K562 (cell line): ENCODE results near the gene LAPTM5. TPM values are rescaled to one million over a fixed set of nuclear protein-coding genes. Genes with fewer than 3 reads are reported as not detected.

Experiments
- GATAD2B ChIP-seq: fragments of 450-650 bp; IDR thresholded peaks from 2 replicates; pipeline ENCODE4 v1.6.1; 2017; ENCODE audit warnings: mild to moderate bottlenecking, borderline replicate concordance
- GTF2E2 ChIP-seq: fragments of 200-800 bp; sonication (Bioruptor generic); IDR thresholded peaks from 2 replicates; pipeline ENCODE4 v1.6.1; 2016; ENCODE audit warnings: missing genetic modification characterization, missing compliant biosample characterization
- HDAC2 ChIP-seq: fragments of 450-650 bp; IDR thresholded peaks from 2 replicates; pipeline ENCODE4 v1.6.1; 2016; ENCODE audit warnings: mild to moderate bottlenecking
- KAT2B ChIP-seq: IDR thresholded peaks from one replicate; pipeline ENCODE4 v1.6.1; 2012; ENCODE audit warnings: low read depth, mild to moderate bottlenecking, control low read depth, inconsistent platforms, low read length, moderate library complexity
- NR3C1 ChIP-seq: sonication (generic); formaldehyde crosslinking; IDR thresholded peaks from 2 replicates; pipeline ENCODE4 v1.8.1; 2022; ENCODE audit warnings: missing genetic modification reagents
- PTRF ChIP-seq: fragments of 450-650 bp; IDR thresholded peaks from 2 replicates; pipeline ENCODE4 v1.6.1; 2016; ENCODE audit warnings: mild to moderate bottlenecking, missing genetic modification characterization, missing compliant biosample characterization
- REST ChIP-seq, 2 experiments: fragments of 450-650 bp; formaldehyde crosslinking in 1 of 2; IDR thresholded peaks; 2 replicates each; pipeline versions ENCODE4 v1.4.0 to v1.6.1; 2014 to 2020; ENCODE audit warnings: mild to moderate bottlenecking in 2 of 2, borderline replicate concordance in 1 of 2, low read depth in 1 of 2
- SMARCA5 ChIP-seq: fragments of 450-650 bp; IDR thresholded peaks from 2 replicates; pipeline ENCODE4 v1.6.1; 2016
- SRSF7 ChIP-seq: fragments of 200-400 bp; formaldehyde crosslinking; optimal IDR thresholded peaks from 2 replicates; pipeline ENCODE3; 2017; ENCODE audit warnings: mild to moderate bottlenecking, low read depth, low read length
- ZNF589 ChIP-seq: fragments of 200-800 bp; sonication (Bioruptor generic); IDR thresholded peaks from 2 replicates; pipeline ENCODE4 v1.6.1; 2016; ENCODE audit warnings: low read depth, missing genetic modification characterization, missing compliant biosample characterization
- ZNF592 ChIP-seq: fragments of 450-650 bp; IDR thresholded peaks from 2 replicates; pipeline ENCODE4 v1.6.1; 2017; ENCODE audit warnings: antibody characterized with exemption, mild to moderate bottlenecking
- ZNF696 ChIP-seq: fragments of 250-450 bp; sonication (Bioruptor Pico); conservative IDR thresholded peaks from 2 replicates; pipeline ENCODE4 v1.4.0; 2020; ENCODE audit warnings: mild to moderate bottlenecking, moderate library complexity
- polyA plus RNA-seq, 8 experiments: library from polyadenylated mRNA; depleted of rRNA in 4 of 8; stranded (reverse) in 5 of 8; unstranded in 3 of 8; fragments of >200 nt; fragmentation: Nextera tagmentation in 2 of 8; fragmentation: Illumina TruSeq in 1 of 8; extraction: Ambion mirVana in 2 of 8; extraction: Trizol in 1 of 8; gene quantifications; 2 replicates each; pipeline versions ENCODE4 v1.2.1 to v1.2.3, GENCODE V29; 2011 to 2014; ENCODE audit warnings: inconsistent platforms in 1 of 8, missing spikeins in 1 of 8
- total RNA-seq, 7 experiments: library from RNA; depleted of rRNA in 6 of 7; stranded (reverse); fragments of >200 nt in 6 of 7; fragmentation: Illumina TruSeq in 2 of 7; extraction: Trizol in 2 of 7; gene quantifications; 2 replicates each; pipeline versions ENCODE4 v1.2.1 to v1.2.3, GENCODE V29; 2011 to 2021; ENCODE audit warnings: low replicate concordance in 1 of 7
- TF ChIP-seq, protein P1 (sequence below), 2 experiments: fragments of 200-800 bp in 1 of 2; sonication (Bioruptor generic) in 1 of 2; sonication (generic) in 1 of 2; formaldehyde crosslinking in 1 of 2; IDR thresholded peaks in 1 of 2; conservative IDR thresholded peaks in 1 of 2; 2 replicates each; pipeline versions ENCODE4 v1.5.0 to v1.6.1; 2016 to 2020; ENCODE audit warnings: missing compliant biosample characterization in 1 of 2, missing genetic modification characterization in 1 of 2, missing genetic modification reagents in 1 of 2

The LAPTM5 gene
- total and polyA plus RNA-seq, 9 of the 15 experiments (the other 6 are each of a cell fraction or from before 2014, with no cell fraction given): 2.4 to 47.3 (median 20.3) TPM

GRCh38 chr1:30761381-30762151 lies 4.0 kb upstream of the LAPTM5 start (continued):
- peak; percentile 94 for TF ChIP-seq ZNF592
- peak; percentile 77; the same call in 1 of the 2 replicates for TF ChIP-seq GTF2E2 (tag)
- TF ChIP-seq SMARCA5: peak; percentile 24; the same call in 1 of the 2 replicates
- TF ChIP-seq KAT2B: no peak
- no peak for TF ChIP-seq NR3C1 (CRISPR knock-in tag)
- TF ChIP-seq, protein P1, sequence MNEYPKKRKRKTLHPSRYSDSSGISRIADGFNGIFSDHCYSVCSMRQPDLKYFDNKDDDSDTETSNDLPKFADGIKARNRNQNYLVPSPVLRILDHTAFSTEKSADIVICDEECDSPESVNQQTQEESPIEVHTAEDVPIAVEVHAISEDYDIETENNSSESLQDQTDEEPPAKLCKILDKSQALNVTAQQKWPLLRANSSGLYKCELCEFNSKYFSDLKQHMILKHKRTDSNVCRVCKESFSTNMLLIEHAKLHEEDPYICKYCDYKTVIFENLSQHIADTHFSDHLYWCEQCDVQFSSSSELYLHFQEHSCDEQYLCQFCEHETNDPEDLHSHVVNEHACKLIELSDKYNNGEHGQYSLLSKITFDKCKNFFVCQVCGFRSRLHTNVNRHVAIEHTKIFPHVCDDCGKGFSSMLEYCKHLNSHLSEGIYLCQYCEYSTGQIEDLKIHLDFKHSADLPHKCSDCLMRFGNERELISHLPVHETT (CRISPR knock-in tag; conservative IDR thresholded peaks at IDR 0.05 in 1 of 2, IDR thresholded peaks at IDR 0.05 in 1 of 2): 0 out of 4 replicates have a peak, but pooled peaks of 1 of the 2 experiments have one; percentile 17
- peak; percentile 89 for TF ChIP-seq ZNF589 (CRISPR knock-in tag)
- TF ChIP-seq ZNF696 (CRISPR knock-in tag): no peak
- TF ChIP-seq REST (IDR thresholded peaks at IDR 0.05; ENCODE audit: borderline replicate concordance): peak; percentile 64
- TF ChIP-seq REST (CRISPR knock-in tag; IDR thresholded peaks at IDR 0.05; ENCODE audit: low read depth): peak; percentile 56; the same call in 1 of the 2 replicates
- no peak for TF ChIP-seq HDAC2
- TF ChIP-seq PTRF (tag): no peak
- TF ChIP-seq GATAD2B: no peak
- no peak for TF ChIP-seq SRSF7
